Left renal cortex interstitium (tissue), 4 donors: ENCODE results near the gene C2CD2. TPM values are rescaled to one million over a fixed set of nuclear protein-coding genes. Genes with fewer than 3 reads are reported as not detected.
"Not testable (repeated sequence)": the region's sequence is repeated elsewhere in the genome, so short reads cannot be mapped to it uniquely, and the experiment has no call there.

ENCODE experiments used
- DNase-seq, 4 donors: peaks; one replicate each; pipeline ENCODE4 v3.0.0-alpha.2; 2013; ENCODE audit warnings: low read depth in 4 of 4, low spot score in 2 of 4, missing footprints in 1 of 4
- polyA plus RNA-seq, 4 donors: library from polyadenylated mRNA; unstranded; fragments of 120-200 nt; gene quantifications; one replicate each; pipeline ENCODE4 v1.2.1, GENCODE V29; 2013; ENCODE audit not compliant: insufficient read length in 4 of 4

Gene C2CD2
- polyA plus RNA-seq, result 10 to 100 TPM; 12.5 to 20.0 (median 16.1) TPM

- DNase-seq, result no peak
Observed at GRCh38 chr21:41953831-41954653, at the start of gene C2CD2. TSS of gene C2CD2 (minus strand) at chr21:41954018. CDS start at chr21:41953648, 370 bp downstream.

GRCh38 chr21:42003051-42003461 is 49.2 kb upstream of the C2CD2 start:
- DNase-seq, result no peak

GRCh38 chr21:42002421-42002958 is 48.7 kb upstream of the C2CD2 start:
- no peak for DNase-seq

- no peak for DNase-seq
Observed at GRCh38 chr21:42001781-42002180, 48.0 kb upstream of the C2CD2 start.

GRCh38 chr21:42000908-42001307 is 47.1 kb upstream of the C2CD2 start:
- DNase-seq, result no peak

GRCh38 chr21:41997657-41998056 is 43.8 kb upstream of the C2CD2 start:
- DNase-seq, result no peak

- no peak for DNase-seq
Observed at GRCh38 chr21:41995577-41995976, 41.8 kb upstream of the C2CD2 start.

GRCh38 chr21:41994613-41995012 is 40.8 kb upstream of the C2CD2 start:
- DNase-seq, result not testable (repeated sequence)

GRCh38 chr21:41993744-41994143 is 39.9 kb upstream of the C2CD2 start:
- DNase-seq, result no peak

- DNase-seq, result no peak
Observed at GRCh38 chr21:41992576-41992975, 38.8 kb upstream of the C2CD2 start.

- no peak for DNase-seq
Observed at GRCh38 chr21:41991659-41992058, 37.8 kb upstream of the C2CD2 start.

GRCh38 chr21:41989698-41990097 is 35.9 kb upstream of the C2CD2 start:
- no peak for DNase-seq

GRCh38 chr21:41987310-41987709 is 33.5 kb upstream of the C2CD2 start:
- no peak for DNase-seq

- DNase-seq, result no peak
Observed at GRCh38 chr21:41985662-41986416, 32.0 kb upstream of the C2CD2 start.

- no peak for DNase-seq
Observed at GRCh38 chr21:41983229-41983628, 29.4 kb upstream of the C2CD2 start.

- DNase-seq, result no peak
Observed at GRCh38 chr21:41980561-41980960, 26.7 kb upstream of the C2CD2 start.

- DNase-seq, result no peak
Observed at GRCh38 chr21:41979751-41980369, 26.0 kb upstream of the C2CD2 start.

- DNase-seq, result no peak
Observed at GRCh38 chr21:41979335-41979734, 25.5 kb upstream of the C2CD2 start.

GRCh38 chr21:41977034-41977950 is 23.5 kb upstream of the C2CD2 start:
- DNase-seq, result no peak

GRCh38 chr21:41976611-41977010 is 22.8 kb upstream of the C2CD2 start:
- no peak for DNase-seq
